ENCODE results near the gene GRM1.

GRM1 gene

DNA sequence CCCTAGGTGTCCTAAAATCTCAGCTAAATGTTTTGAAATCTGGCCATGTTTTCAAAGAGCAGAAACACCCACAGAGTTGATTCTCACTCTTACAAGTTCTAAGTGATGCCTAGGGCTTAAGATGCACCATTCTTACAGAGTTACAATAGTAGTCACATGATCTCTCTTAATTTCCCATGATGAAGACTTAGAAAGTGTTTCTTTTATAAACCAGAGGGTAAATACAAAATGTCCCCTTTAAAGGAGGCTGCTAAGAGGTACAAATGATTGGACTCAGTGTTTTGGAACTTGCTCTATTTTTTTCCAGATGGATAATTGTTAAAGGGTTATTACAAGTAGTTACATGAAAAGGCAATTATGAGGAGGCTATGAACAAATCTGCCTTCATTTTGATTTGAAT is 244.6 kb downstream of the GRM1 start:
- no peak for DNase-seq (ENCODE audit: low read depth)

GRCh38 chr6:146277142-146277541 is 248.3 kb downstream of the GRM1 start:
- no peak for DNase-seq (ENCODE audit: low read depth)

DNA sequence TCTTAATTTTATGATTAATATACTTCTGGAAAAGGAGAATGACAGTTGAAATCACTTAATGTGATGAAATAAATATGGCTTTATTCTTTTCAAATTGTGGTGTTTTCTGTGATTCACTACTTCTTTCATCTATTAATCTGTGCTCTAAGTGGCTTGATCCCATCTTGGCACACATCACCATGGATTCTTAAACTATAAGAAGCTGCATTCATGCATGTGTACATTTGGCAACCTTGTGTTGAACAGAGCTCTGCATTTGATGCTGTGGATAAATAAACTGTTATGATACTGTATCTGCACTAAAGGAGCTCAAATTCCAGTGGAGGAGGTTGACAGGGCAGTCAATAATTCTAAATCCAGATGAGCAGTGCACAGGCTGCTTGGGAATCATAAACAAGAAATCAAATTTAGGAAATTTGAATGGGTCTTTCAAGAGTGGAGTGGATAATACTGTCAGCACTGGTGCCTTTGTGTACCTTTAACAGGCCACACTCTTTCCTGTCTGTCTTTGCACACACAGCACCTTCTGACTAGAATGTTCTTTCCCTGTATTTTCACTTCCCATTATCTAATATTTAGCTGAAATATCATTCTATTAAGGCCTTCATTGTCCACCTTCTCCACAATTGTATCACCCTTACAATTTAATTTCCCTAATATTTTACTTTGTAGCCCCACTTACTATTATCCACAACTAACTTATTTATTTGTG is 252.9 kb downstream of the GRM1 start:
- no peak for DNase-seq (ENCODE audit: low read depth)

- no peak for DNase-seq (ENCODE audit: low read depth)
Observed at GRCh38 chr6:146282837-146283236, 254.0 kb downstream of the GRM1 start.

DNA sequence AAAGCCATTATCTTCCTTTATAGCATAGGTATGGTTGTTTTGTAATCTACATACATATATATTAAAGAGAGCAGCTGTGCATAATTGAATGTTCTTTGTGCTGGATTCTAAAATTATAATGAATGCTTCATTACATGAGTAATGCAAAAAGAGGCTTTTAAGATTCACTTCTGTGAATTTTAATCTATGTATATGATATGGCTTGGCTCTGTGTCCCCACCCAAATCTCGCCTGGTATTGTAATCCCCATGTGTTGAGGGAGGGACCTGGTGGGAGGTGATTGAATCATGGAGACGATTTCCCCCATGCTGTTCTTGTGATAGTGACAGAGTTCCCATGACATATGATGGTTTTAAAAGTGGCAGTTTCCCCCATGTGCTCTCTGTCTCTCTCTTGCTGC is 255.4 kb downstream of the GRM1 start:
- DNase-seq (ENCODE audit: low read depth) = no peak

DNA sequence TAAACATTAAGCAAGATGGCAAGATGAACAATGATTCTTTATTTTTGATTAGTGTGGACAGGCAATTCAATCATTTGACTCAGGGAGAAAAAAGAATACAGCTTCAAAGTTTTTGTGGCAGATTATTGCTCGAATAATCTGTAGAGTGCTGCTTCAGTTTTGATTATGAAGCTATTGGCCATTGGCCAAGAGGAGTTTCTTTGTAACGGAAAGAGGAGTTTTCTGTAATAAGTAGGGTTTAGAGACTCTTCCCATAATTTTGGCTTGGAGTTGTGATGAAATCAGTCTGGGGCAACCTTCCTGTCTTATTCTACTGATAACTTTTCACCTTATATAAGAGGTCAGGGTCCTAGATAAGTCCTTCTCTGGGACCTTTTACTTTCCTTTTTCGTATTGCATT is 258.1 kb downstream of the GRM1 start:
- DNase-seq (ENCODE audit: low read depth) = no peak

DNA sequence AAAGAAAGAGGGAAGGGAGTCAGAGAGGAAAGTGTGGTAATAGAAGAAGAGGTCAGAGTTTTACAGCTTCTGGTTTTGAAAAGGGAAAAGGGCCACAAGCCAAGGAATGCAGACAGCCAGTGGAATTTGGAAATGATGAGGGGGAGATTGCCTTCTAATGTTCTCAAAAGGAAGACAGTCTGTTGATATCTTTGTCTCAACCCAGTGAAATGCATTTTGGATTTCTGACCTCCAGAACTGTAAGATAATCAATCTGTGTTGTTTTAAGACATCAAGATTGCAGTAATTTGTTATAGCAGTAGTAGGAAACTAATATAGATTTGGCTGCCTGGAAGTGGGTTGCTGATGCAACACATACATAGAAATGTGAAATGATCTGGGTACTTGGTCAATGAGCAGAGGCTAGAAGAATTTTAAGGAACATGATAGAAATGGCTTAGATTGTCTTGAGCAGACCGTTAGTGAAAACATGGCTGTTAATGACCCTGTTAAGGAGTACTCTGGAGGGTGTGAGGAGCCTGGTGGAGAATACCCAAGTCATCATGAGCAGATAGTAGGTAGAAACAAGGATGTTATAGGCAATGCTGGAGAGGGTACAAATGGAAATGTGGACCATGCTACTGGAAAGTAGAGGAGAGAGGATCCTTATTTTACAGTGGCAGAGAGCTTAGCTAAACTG is 259.0 kb downstream of the GRM1 start:
- no peak for DNase-seq (ENCODE audit: low read depth)

- DNase-seq (ENCODE audit: low read depth) = no peak
Observed at GRCh38 chr6:146289816-146290588, 261.1 kb downstream of the GRM1 start.

DNA sequence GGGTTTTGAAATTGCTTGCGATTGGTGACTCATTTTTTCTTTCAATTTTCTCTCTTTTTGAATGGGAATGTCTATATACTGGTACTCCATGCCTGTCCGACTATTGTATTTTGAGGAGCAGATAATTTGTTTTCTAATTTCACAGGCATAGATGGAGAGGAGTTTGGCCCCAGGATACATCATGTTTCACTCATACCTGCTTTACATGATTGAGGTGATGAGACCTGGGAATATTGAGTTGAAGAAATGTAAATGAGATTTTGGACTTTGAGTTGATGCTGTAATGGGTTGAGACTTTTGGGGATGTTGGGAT is 261.7 kb downstream of the GRM1 start:
- no peak for DNase-seq (ENCODE audit: low read depth)

GRCh38 chr6:146292506-146292905 is 263.6 kb downstream of the GRM1 start:
- DNase-seq (ENCODE audit: low read depth) = no peak

DNA sequence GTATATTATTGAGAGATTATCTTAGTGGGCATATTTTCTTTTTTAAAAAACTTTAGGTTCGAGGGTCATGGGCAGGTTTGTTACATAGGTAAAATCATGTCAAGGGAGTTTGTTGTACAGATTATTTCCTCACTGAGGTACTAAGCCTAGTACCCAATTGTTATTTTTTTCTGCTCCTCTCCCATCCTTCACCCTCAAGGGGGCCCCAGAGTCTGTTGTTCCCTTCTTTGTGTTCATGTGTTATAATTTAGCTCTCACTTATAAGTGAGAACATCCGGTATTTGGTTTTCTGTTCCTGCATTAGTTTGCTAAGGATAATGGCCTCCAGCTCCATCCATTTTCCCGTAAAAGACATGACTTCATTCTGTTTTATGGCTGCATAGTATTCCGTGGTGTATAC is 266.8 kb downstream of the GRM1 start:
- DNase-seq (ENCODE audit: low read depth) = no peak

DNA sequence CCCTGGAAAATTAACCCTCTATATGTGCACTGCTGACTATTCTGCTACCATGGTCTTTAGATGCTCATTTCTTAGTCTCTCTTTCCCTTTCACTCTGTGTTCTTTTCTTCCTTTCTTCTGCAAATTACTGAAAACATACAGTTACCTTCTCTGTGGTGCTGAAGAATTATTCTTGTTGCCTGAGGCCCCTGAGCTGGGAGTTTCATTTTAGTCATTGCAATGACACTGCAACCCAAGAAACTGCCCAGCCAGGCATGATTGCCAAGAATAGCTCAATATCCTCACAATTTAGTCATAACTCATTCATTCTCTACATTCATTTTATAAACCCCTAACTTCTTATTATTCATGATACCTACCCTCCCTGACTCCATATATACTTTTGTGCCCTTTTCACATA is 269.0 kb downstream of the GRM1 start:
- DNase-seq (ENCODE audit: low read depth) = no peak

- no peak for DNase-seq (ENCODE audit: low read depth)
Observed at GRCh38 chr6:146300521-146300920, 271.7 kb downstream of the GRM1 start.

GRCh38 chr6:146301764-146302163 is 272.9 kb downstream of the GRM1 start:
- no peak for DNase-seq (ENCODE audit: low read depth)

DNA sequence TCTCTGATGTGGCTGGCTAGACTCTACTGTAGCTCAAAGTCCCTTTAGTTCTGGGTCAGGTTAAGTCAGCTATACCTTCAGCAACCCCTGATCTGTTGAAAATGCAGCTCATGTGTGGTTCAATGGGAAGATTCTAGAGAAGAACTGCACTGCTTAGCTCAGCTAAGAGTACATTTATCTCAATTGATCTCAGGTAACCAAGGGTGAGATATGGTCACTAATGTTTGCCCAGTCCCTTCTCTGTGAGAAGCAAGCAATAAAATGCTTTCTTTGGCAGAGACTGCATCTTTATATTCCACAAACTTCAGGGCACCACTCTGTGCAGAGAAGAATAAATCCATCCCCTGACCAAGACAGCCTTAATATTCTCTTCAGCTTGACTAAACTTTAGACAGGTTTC is 274.1 kb downstream of the GRM1 start:
- DNase-seq (ENCODE audit: low read depth) = no peak

DNA sequence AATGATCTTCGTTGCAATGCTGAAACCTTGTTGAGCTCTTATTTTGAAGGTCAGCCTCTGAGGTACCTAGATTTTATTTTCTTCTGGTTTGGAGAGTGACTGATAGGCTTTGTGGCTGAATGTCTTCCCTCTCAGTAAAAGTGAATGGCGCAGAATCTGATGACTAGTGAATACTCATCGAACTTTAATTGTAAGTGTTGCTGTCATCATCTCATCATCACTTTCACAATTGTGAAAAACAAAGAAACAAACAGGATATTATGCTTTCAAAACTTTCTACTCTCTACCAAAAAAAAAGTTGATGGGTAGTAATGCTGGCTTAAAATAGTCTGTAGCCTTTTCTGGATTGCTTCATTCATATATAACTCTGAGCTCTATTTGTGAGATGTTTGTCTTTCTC is 275.3 kb downstream of the GRM1 start:
- DNase-seq (ENCODE audit: low read depth) = no peak

- DNase-seq (ENCODE audit: low read depth) = no peak
Observed at GRCh38 chr6:146305092-146305491, 276.2 kb downstream of the GRM1 start.

- no peak for DNase-seq (ENCODE audit: low read depth)
Observed at GRCh38 chr6:146305951-146306350, 277.1 kb downstream of the GRM1 start.

DNA sequence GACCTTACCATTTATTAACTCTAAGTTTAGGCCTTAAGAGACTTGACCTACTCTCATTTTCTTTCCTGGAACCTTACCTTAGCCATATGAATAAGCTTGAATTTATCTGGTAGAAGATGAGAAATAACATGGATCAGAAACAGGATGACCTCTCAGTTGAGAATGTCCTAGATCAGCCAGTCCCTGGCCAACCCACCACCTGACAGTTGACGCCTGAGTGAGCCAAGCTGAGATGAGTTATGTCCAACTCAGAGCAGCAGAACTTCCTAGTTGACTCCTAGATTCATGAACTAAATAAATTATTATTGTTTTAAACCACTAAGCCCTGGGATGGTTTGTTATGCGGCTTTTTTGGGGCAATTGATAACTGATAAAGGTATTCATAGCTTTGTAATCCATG is 281.8 kb downstream of the GRM1 start:
- DNase-seq (ENCODE audit: low read depth) = no peak

GRCh38 chr6:146311079-146311478 is 282.2 kb downstream of the GRM1 start:
- no peak for DNase-seq (ENCODE audit: low read depth)

- DNase-seq (ENCODE audit: low read depth) = no peak
Observed at GRCh38 chr6:146312608-146313007, 283.7 kb downstream of the GRM1 start.

DNA sequence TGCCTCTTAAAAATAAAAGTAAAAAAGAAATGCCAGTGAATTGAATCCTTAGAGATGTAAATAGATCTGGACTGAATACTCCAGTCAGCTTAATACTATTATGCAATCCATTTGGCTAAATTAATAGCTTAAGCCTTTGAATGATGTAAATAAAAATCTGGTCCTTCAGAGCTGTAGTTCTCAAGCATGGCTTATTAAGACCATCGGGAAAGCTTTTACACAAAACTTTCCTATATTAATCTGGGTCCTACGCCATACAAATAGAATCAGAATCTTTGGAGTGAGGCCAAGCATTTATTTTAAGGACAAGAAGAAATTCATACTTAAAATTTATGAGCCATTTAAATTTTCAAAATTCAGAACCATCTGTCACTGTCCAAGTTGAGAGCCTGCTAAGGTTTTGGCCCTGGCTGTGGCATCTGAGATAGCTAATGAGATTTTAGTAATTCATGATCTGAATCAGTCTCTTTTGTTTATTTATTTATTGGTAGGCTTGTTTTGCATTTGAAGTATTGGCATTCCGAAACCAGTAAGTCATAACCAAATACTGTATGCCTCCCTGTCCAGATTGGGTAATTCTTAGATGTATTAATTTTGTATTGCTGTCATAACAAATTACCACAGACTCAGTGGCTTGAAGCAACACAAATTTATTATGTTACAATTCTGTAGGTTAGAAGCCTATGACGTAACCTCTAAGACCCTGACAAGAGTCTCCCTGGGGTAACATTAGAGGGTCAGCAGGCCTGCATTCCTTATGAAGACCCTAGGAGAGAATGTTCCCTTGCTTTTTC is 286.7 kb downstream of the GRM1 start:
- no peak for DNase-seq (ENCODE audit: low read depth)

- no peak for DNase-seq (ENCODE audit: low read depth)
Observed at GRCh38 chr6:146316175-146316495, 287.3 kb downstream of the GRM1 start.
